DND-41 (cell line): ENCODE data around the gene CYP46A1.

Experiments
- ATAC-seq: fragments of 200-7000 bp; cut with Tn5 transposase; 3 replicates; pipeline ENCODE4 v1.9.1; 2021; ENCODE audit warnings: low read depth; ENCODE audit not compliant: insufficient read depth
- DNase-seq: peaks from one replicate; pipeline ENCODE4 v3.0.0-alpha.2; 2020
- H2AFZ ChIP-seq: 2 replicates; pipeline ENCODE4 v1.6.0; 2012; ENCODE audit warnings: low read depth, low read length
- H3K27ac ChIP-seq: 2 replicates; pipeline ENCODE4 v1.5.1; 2012; ENCODE audit warnings: low read length, inconsistent platforms
- H3K27me3 ChIP-seq: fragments of 200-600 bp; sonication (generic); 2 replicates; pipeline ENCODE4 v1.6.0; 2012; ENCODE audit warnings: low read length, mild to moderate bottlenecking, inconsistent platforms; ENCODE audit not compliant: insufficient read depth, poor library complexity
- H3K36me3 ChIP-seq: 2 replicates; pipeline ENCODE4 v1.5.1; 2012; ENCODE audit warnings: low read length, inconsistent platforms; ENCODE audit not compliant: insufficient read depth
- H3K4me1 ChIP-seq: 2 replicates; pipeline ENCODE4 v1.5.1; 2012; ENCODE audit warnings: mild to moderate bottlenecking, low read length; ENCODE audit not compliant: insufficient read depth
- H3K4me2 ChIP-seq: 2 replicates; pipeline ENCODE4 v1.6.0; 2012; ENCODE audit warnings: mild to moderate bottlenecking, moderate library complexity, low read length, inconsistent platforms; ENCODE audit not compliant: insufficient read depth
- H3K4me3 ChIP-seq, 2 experiments: fragments of 200-600 bp in 1 of 2; shearing (Covaris generic) in 1 of 2; 2 replicates each; pipeline ENCODE4 v1.5.1; 2012 to 2016; ENCODE audit warnings: inconsistent platforms in 2 of 2, low read length in 2 of 2, mild to moderate bottlenecking in 2 of 2, low read depth in 1 of 2, moderate library complexity in 1 of 2
- H3K79me2 ChIP-seq: 2 replicates; pipeline ENCODE4 v1.6.0; 2012; ENCODE audit warnings: low read length, inconsistent platforms; ENCODE audit not compliant: insufficient read depth
- H3K9ac ChIP-seq: 2 replicates; pipeline ENCODE4 v1.6.0; 2012; ENCODE audit warnings: low read depth, mild to moderate bottlenecking, inconsistent platforms, low read length, moderate library complexity
- H3K9me3 ChIP-seq: 2 replicates; pipeline ENCODE4 v1.5.1; 2012; ENCODE audit warnings: low read length, moderate library complexity, mild to moderate bottlenecking, inconsistent platforms; ENCODE audit not compliant: insufficient read depth, severe bottlenecking
- H4K20me1 ChIP-seq: 2 replicates; pipeline ENCODE4 v1.6.0; 2012; ENCODE audit warnings: low read length; ENCODE audit not compliant: insufficient read depth
- CTCF ChIP-seq: IDR thresholded peaks from 2 replicates; pipeline ENCODE4 v1.5.1; 2012; ENCODE audit warnings: borderline replicate concordance, low read length, moderate library complexity, mild to moderate bottlenecking; ENCODE audit not compliant: poor library complexity, severe bottlenecking; ENCODE audit errors: extremely low read depth
- EZH2 ChIP-seq: IDR thresholded peaks from 3 replicates; pipeline ENCODE4 v1.6.1; 2012; ENCODE audit warnings: borderline replicate concordance, low read depth, mild to moderate bottlenecking, moderate library complexity, low read length, inconsistent platforms; ENCODE audit not compliant: severe bottlenecking

The CYP46A1 gene

GRCh38 chr14:99751539-99752485 is 67.7 kb downstream of the CYP46A1 start:
- Histone ChIP-seq H3K4me2 (no peak overlapping the region), H3K27ac (no peak overlapping the region), H3K4me1 (no peaks in the 10 kb centered on the region), H3K4me3 (no peak overlapping the region), H3K36me3 (no peaks in the 10 kb centered on the region), H3K9me3 (no peaks in the 10 kb centered on the region), H4K20me1 (peaks cover 11% of the 10 kb centered on the region; the same call in 1 of the 2 replicates), H3K9ac (no peak overlapping the region), H3K79me2 (no peaks in the 10 kb centered on the region), H3K27me3 (peaks cover 16% of the 10 kb centered on the region), H2AFZ (no peak overlapping the region)
- TF ChIP-seq CTCF, result no peak
- ATAC-seq (no peak), DNase-seq (no peak)

DNA sequence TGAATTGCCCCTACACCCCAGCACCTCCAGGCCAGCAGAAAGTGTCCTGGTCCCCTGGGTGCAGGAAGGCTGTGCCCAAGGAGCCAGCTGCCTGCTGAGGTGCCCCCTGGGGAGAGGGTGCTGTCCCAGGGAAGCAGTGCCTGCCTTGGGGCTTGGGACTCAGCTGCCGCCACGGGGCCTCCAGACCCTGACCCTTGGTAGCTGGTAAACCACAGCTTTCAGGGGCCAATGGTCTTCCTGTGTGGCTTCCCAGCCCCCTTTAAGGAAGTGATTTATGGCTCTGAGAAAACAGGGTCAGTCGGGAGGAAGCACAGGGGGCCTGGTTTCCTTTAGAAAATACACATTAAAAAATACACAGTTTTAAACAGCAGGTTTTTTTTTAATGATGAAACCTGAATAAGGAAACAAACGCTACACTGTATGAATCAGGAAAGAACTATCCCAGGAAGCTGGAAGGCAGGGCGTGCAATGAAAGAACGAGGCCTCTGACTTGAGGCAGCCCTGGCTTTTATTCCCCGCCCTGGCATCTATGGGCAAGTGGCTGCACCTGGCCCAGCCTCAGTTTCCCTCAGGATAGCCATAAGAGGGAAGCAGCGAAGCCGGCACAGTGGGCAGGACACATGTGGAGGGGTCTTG is 68.5 kb downstream of the CYP46A1 start:
- no peaks in the 10 kb centered on the region for H3K36me3 ChIP-seq
- TF ChIP-seq EZH2 (no peak), CTCF (no peak)
- no peak overlapping the region for H3K4me3 ChIP-seq
- H4K20me1 ChIP-seq, result peaks cover 11% of the 10 kb centered on the region; the same call in 1 of the 2 replicates
- no peaks in the 10 kb centered on the region for H3K9me3 ChIP-seq
- H3K27ac ChIP-seq, result no peak overlapping the region
- DNase-seq (no peak), ATAC-seq (no peak)
- H3K4me2 ChIP-seq, result no peak overlapping the region
- H3K27me3 ChIP-seq, result peaks cover 16% of the 10 kb centered on the region
- H3K79me2 ChIP-seq, result no peaks in the 10 kb centered on the region
- no peaks in the 10 kb centered on the region for H3K4me1 ChIP-seq
- H2AFZ ChIP-seq, result no peak overlapping the region
- no peak overlapping the region for H3K9ac ChIP-seq

GRCh38 chr14:99753225-99754140 is 69.4 kb downstream of the CYP46A1 start:
- no peaks in the 10 kb centered on the region for H3K36me3 ChIP-seq

More at GRCh38 chr14:99753225-99754140, 69.4 kb downstream of the CYP46A1 start:
- Histone ChIP-seq H3K4me2 (no peak overlapping the region), H3K79me2 (no peaks in the 10 kb centered on the region), H3K4me1 (no peaks in the 10 kb centered on the region), H2AFZ (no peak overlapping the region), H3K9me3 (no peaks in the 10 kb centered on the region), H3K4me3 (no peak overlapping the region), H3K27ac (no peak overlapping the region), H3K27me3 (peaks cover 16% of the 10 kb centered on the region), H4K20me1 (peaks cover 11% of the 10 kb centered on the region; the same call in 1 of the 2 replicates), H3K9ac (no peak overlapping the region)
- ATAC-seq (no peak), DNase-seq (no peak)
- TF ChIP-seq EZH2 (no peak), CTCF (peak; percentile 17)
